Measurements from ENCODE around the gene NPLOC4.

GRCh38 chr17:81612172-81612970 lies 24.5 kb downstream of the NPLOC4 start:
- TF ChIP-seq CTCF (conservative IDR thresholded peaks at IDR 0.05; ENCODE audit: low read length) (no peak), EZH2phosphoT487 (IDR thresholded peaks at IDR 0.05; ENCODE audit: borderline replicate concordance) (no peak)

Data from Loucy (cell line).